Mesenchymal stem cell (in vitro differentiated cells and primary cell): ENCODE measurements around the gene SIK3.

Source experiments
- DNase-seq: peaks from one replicate; pipeline ENCODE4 v3.0.0-alpha.2; 2013
- H2AFZ ChIP-seq: one replicate; pipeline ENCODE4 v1.6.1; 2013; ENCODE audit warnings: low read depth, mild to moderate bottlenecking, control low read depth, inconsistent platforms, low read length, moderate library complexity
- H2AK5ac ChIP-seq: 2 replicates; pipeline ENCODE4 v1.6.1; 2013; ENCODE audit warnings: low read length, moderate library complexity, mild to moderate bottlenecking, inconsistent platforms; ENCODE audit not compliant: severe bottlenecking
- H2BK120ac ChIP-seq: one replicate; pipeline ENCODE4 v1.6.1; 2013; ENCODE audit warnings: low read depth, mild to moderate bottlenecking, inconsistent platforms, low read length, moderate library complexity
- H2BK12ac ChIP-seq, 2 experiments: one replicate each; pipeline ENCODE4 v1.6.1; 2013; ENCODE audit warnings: inconsistent platforms in 2 of 2, low read length in 2 of 2, mild to moderate bottlenecking in 2 of 2, moderate library complexity in 2 of 2, control low read depth in 1 of 2
- H2BK15ac ChIP-seq: one replicate; pipeline ENCODE4 v1.6.1; 2013; ENCODE audit warnings: mild to moderate bottlenecking, low read depth, inconsistent platforms; ENCODE audit not compliant: poor library complexity, severe bottlenecking
- H2BK5ac ChIP-seq: 2 replicates; pipeline ENCODE4 v1.6.1; 2013; ENCODE audit warnings: low read depth, mild to moderate bottlenecking, low read length, control low read depth, inconsistent platforms; ENCODE audit not compliant: poor library complexity, severe bottlenecking
- H3K14ac ChIP-seq, 2 experiments: one replicate each; pipeline ENCODE4 v1.6.1; 2013; ENCODE audit warnings: inconsistent platforms in 2 of 2, low read length in 2 of 2, control low read depth in 1 of 2, mild to moderate bottlenecking in 1 of 2, moderate library complexity in 1 of 2
- H3K18ac ChIP-seq, 2 experiments: one replicate each; pipeline ENCODE4 v1.6.1; 2013; ENCODE audit warnings: inconsistent platforms in 2 of 2, low read length in 2 of 2, control low read depth in 1 of 2, low read depth in 1 of 2, mild to moderate bottlenecking in 1 of 2
- H3K23ac ChIP-seq, 2 experiments: one replicate each; pipeline ENCODE4 v1.6.1; 2013; ENCODE audit warnings: inconsistent platforms in 2 of 2, low read length in 2 of 2, mild to moderate bottlenecking in 2 of 2, moderate library complexity in 2 of 2, control low read depth in 1 of 2
- H3K27ac ChIP-seq: 2 replicates; pipeline ENCODE4 v1.5.1; 2013; ENCODE audit warnings: mild to moderate bottlenecking, moderate library complexity, low read length, control low read depth, inconsistent platforms; ENCODE audit not compliant: poor library complexity, severe bottlenecking
- H3K27me3 ChIP-seq, 2 experiments: 2 replicates each; pipeline versions ENCODE4 v1.6.1 to v1.7.0; 2013; ENCODE audit warnings: low read length in 2 of 2, mild to moderate bottlenecking in 2 of 2, moderate library complexity in 2 of 2, control low read depth in 1 of 2, inconsistent platforms in 1 of 2; ENCODE audit not compliant: control insufficient read depth in 1 of 2, insufficient read depth in 1 of 2
- H3K36me3 ChIP-seq, 2 experiments: 2 replicates each; pipeline versions ENCODE4 v1.6.1 to v1.7.0; 2013; ENCODE audit warnings: low read length in 2 of 2, control low read depth in 1 of 2, inconsistent platforms in 1 of 2, low read depth in 1 of 2, mild to moderate bottlenecking in 1 of 2; ENCODE audit not compliant: insufficient read depth in 2 of 2, control insufficient read depth in 1 of 2
- H3K4ac ChIP-seq, 2 experiments: one replicate each; pipeline ENCODE4 v1.6.1; 2013; ENCODE audit warnings: inconsistent platforms in 2 of 2, low read length in 2 of 2, mild to moderate bottlenecking in 2 of 2, moderate library complexity in 2 of 2, control low read depth in 1 of 2, low read depth in 1 of 2
- H3K4me1 ChIP-seq: 2 replicates; pipeline ENCODE4 v1.6.1; 2013; ENCODE audit warnings: low read depth, low read length, control low read depth; ENCODE audit not compliant: control insufficient read depth, insufficient read depth
- H3K4me2 ChIP-seq: 2 replicates; pipeline ENCODE4 v1.6.1; 2013; ENCODE audit warnings: low read length, mild to moderate bottlenecking, inconsistent platforms; ENCODE audit not compliant: poor library complexity, severe bottlenecking
- H3K4me3 ChIP-seq, 2 experiments: 2 replicates each; pipeline versions ENCODE4 v1.5.1 to v1.7.0; 2013; ENCODE audit warnings: low read length in 2 of 2, mild to moderate bottlenecking in 2 of 2, control low read depth in 1 of 2, low read depth in 1 of 2; ENCODE audit not compliant: insufficient read depth in 1 of 2
- H3K79me1 ChIP-seq: replicated peaks from 2 replicates; pipeline ENCODE4 v1.6.1; 2013; ENCODE audit warnings: mild to moderate bottlenecking, control low read depth, low read length, inconsistent platforms; ENCODE audit not compliant: poor library complexity, severe bottlenecking
- H3K9ac ChIP-seq: 2 replicates; pipeline ENCODE4 v1.7.0; 2013; ENCODE audit warnings: mild to moderate bottlenecking, low read length, moderate library complexity
- H3K9me3 ChIP-seq: 2 replicates; pipeline ENCODE4 v1.7.0; 2013; ENCODE audit warnings: mild to moderate bottlenecking, low read length; ENCODE audit not compliant: control insufficient read depth
- H4K8ac ChIP-seq: one replicate; pipeline ENCODE4 v1.6.1; 2013; ENCODE audit warnings: inconsistent platforms, mild to moderate bottlenecking, low read length, moderate library complexity
- H4K91ac ChIP-seq: one replicate; pipeline ENCODE4 v1.6.1; 2013; ENCODE audit warnings: mild to moderate bottlenecking, low read length, inconsistent platforms
- WGBS: methylation state at CpG from one replicate; pipeline ENCODE4 v1.1.7; 2013; ENCODE audit warnings: mixed read lengths; 5-methylcytosine and 5-hydroxymethylcytosine counted together

The SIK3 gene

GRCh38 chr11:117083011-117083935, 15.0 kb downstream of the SIK3 start:
- no peak overlapping the region for H4K8ac ChIP-seq
- H3K18ac ChIP-seq: no peak overlapping the region
- no peak overlapping the region for H2BK12ac ChIP-seq
- peaks cover 0 to 5% of the 10 kb centered on the region in 2 experiments for H3K36me3 ChIP-seq
- no peak overlapping the region for H3K4ac ChIP-seq
- no peak overlapping the region for H2AFZ ChIP-seq
- H4K91ac ChIP-seq: no peak overlapping the region
- H3K4me3 ChIP-seq: no peak overlapping the region
- no peak overlapping the region for H3K14ac ChIP-seq
- peaks cover 4% of the 10 kb centered on the region for H3K4me1 ChIP-seq
- no peak overlapping the region for H3K23ac ChIP-seq
- no peak for DNase-seq
- no peak overlapping the region for H2BK5ac ChIP-seq
- WGBS: 98% methylated on average over 5 of the region's 5 CpGs
- no peak overlapping the region for H2AK5ac ChIP-seq
- H3K9me3 ChIP-seq: no peaks in the 10 kb centered on the region
- no peak overlapping the region for H3K9ac ChIP-seq
- no peaks in the 10 kb centered on the region for H3K27me3 ChIP-seq
- H3K79me1 ChIP-seq: peaks cover 9% of the 10 kb centered on the region
- H3K27ac ChIP-seq: no peak overlapping the region
- H3K4me2 ChIP-seq: no peak overlapping the region
- H2BK120ac ChIP-seq: no peak overlapping the region
- no peak overlapping the region for H2BK15ac ChIP-seq

- Histone ChIP-seq H2BK120ac (no peak overlapping the region), H3K4me1 (peaks cover 2% of the 10 kb centered on the region), H3K4me2 (no peak overlapping the region), H4K8ac (no peak overlapping the region), H2BK15ac (no peak overlapping the region), H2BK5ac (no peak overlapping the region), H3K9me3 (no peaks in the 10 kb centered on the region), H2AK5ac (no peak overlapping the region), H3K18ac (no peak overlapping the region), H3K36me3 (peaks cover 0 to 5% of the 10 kb centered on the region in 2 experiments), H3K27me3 (no peaks in the 10 kb centered on the region), H3K23ac (no peak overlapping the region), H4K91ac (no peak overlapping the region), H3K4me3 (no peak overlapping the region), H3K27ac (no peak overlapping the region), H3K9ac (no peak overlapping the region), H3K4ac (no peak overlapping the region), H2AFZ (no peak overlapping the region), H2BK12ac (no peak overlapping the region), H3K14ac (no peak overlapping the region), H3K79me1 (peaks cover 9% of the 10 kb centered on the region)
- 100% methylated on average over 1 of the region's 1 CpG for WGBS
- DNase-seq: no peak
Measured at GRCh38 chr11:117081908-117082307, 16.3 kb downstream of the SIK3 start.

- over 99% methylated on average over 3 of the region's 5 CpGs for WGBS
Measured at GRCh38 chr11:117080370-117080769, 17.9 kb downstream of the SIK3 start.

GRCh38 chr11:117076941-117077691, 21.1 kb downstream of the SIK3 start:
- Histone ChIP-seq H3K4me2 (no peak overlapping the region), H3K14ac (no peak overlapping the region), H3K18ac (no peak overlapping the region), H2BK120ac (no peak overlapping the region), H4K8ac (no peak overlapping the region), H3K4me3 (no peak overlapping the region), H3K23ac (no peak overlapping the region), H3K4me1 (peaks cover under 1% of the 10 kb centered on the region), H2BK5ac (no peak overlapping the region), H3K9me3 (no peaks in the 10 kb centered on the region), H2BK12ac (no peak overlapping the region), H2AK5ac (no peak overlapping the region), H3K4ac (no peak overlapping the region), H3K27me3 (no peaks in the 10 kb centered on the region), H3K79me1 (peaks cover 7% of the 10 kb centered on the region), H3K9ac (no peak overlapping the region), H3K36me3 (no peaks in the 10 kb centered on the region), H3K27ac (no peak overlapping the region), H2BK15ac (no peak overlapping the region), H2AFZ (no peak overlapping the region), H4K91ac (no peak overlapping the region)
- no CpG with 5 or more reads among the region's 3 CpGs for WGBS
- peak; percentile 63 for DNase-seq

More at GRCh38 chr11:117080370-117080769, 17.9 kb downstream of the SIK3 start:
- peaks cover 10% of the 10 kb centered on the region for H3K79me1 ChIP-seq
- no peak overlapping the region for H4K91ac ChIP-seq
- no peak overlapping the region for H3K14ac ChIP-seq
- no peak overlapping the region for H3K9ac ChIP-seq
- DNase-seq: no peak
- no peak overlapping the region for H2BK120ac ChIP-seq
- H3K4me2 ChIP-seq: no peak overlapping the region
- H2BK5ac ChIP-seq: no peak overlapping the region
- no peaks in the 10 kb centered on the region for H3K27me3 ChIP-seq
- H3K27ac ChIP-seq: no peak overlapping the region
- no peak overlapping the region for H3K18ac ChIP-seq
- no peak overlapping the region for H4K8ac ChIP-seq
- no peak overlapping the region for H3K4ac ChIP-seq
- no peak overlapping the region for H2AK5ac ChIP-seq
- no peak overlapping the region for H3K4me3 ChIP-seq
- no peak overlapping the region for H3K23ac ChIP-seq
- H2AFZ ChIP-seq: no peak overlapping the region
- H2BK12ac ChIP-seq: no peak overlapping the region
- H2BK15ac ChIP-seq: no peak overlapping the region
- H3K9me3 ChIP-seq: no peaks in the 10 kb centered on the region
- H3K4me1 ChIP-seq: peaks cover 2% of the 10 kb centered on the region
- peaks cover 0 to 2% of the 10 kb centered on the region in 2 experiments for H3K36me3 ChIP-seq
